Activated naive CD4-positive, alpha-beta T cell treated with anti-CD3 and anti-CD28 coated beads for 36 hours (primary cell): ENCODE data around the gene CYB5D1. TPM values are rescaled to one million over a fixed set of nuclear protein-coding genes. Genes with fewer than 3 reads are reported as not detected.
A peak's percentile ranks its signal among the peaks of the same experiment; 100 is the strongest.

ENCODE experiments used
- CTCF ChIA-PET: fragments of 350-600 bp; sonication (Branson Sonifier 250); formaldehyde crosslinking; loops from one replicate; lab custom pipeline; 2021; ENCODE audit warnings: antibody characterized with exemption; lab: Charles Lee
- DNase-seq: peaks from one replicate; pipeline ENCODE4 v3.0.0-alpha.2; 2020
- H3K27ac Mint-ChIP-seq: one replicate; pipeline ENCODE4 v1.8.0; 2021; ENCODE audit warnings: mild to moderate bottlenecking, mixed read lengths
- H3K27me3 Mint-ChIP-seq: one replicate; pipeline ENCODE4 v1.8.0; 2021; ENCODE audit warnings: low read depth, mixed read lengths
- H3K36me3 Mint-ChIP-seq: one replicate; pipeline ENCODE4 v1.8.0; 2021; ENCODE audit warnings: low read depth, mixed read lengths
- H3K4me1 Mint-ChIP-seq: one replicate; pipeline ENCODE4 v1.8.0; 2021; ENCODE audit warnings: low read depth, mixed read lengths
- H3K4me3 Mint-ChIP-seq: one replicate; pipeline ENCODE4 v1.8.0; 2021; ENCODE audit warnings: mild to moderate bottlenecking, moderate library complexity, mixed read lengths
- H3K9me3 Mint-ChIP-seq: one replicate; pipeline ENCODE4 v1.8.0; 2021; ENCODE audit warnings: mixed read lengths
- intact Hi-C: fragments of 100-400 bp; cut with micrococcal nuclease; formaldehyde crosslinking; loops from one replicate; pipeline ENCODE4 v1.15.1; 2023
- total RNA-seq, 2 experiments: library from RNA; stranded (reverse); gene quantifications; one replicate each; pipeline ENCODE4 v1.2.3, GENCODE V29; 2021

CYB5D1 gene
- total RNA-seq, 2 experiments from 2014 or later: 6.1 to 6.5 TPM

- CTCF ChIA-PET: interaction anchor here (1.4 kb wide), 1 partner anchor 15 kb away, joined by 3 read pairs; no protein-coding TSS in a partner anchor
- intact Hi-C loops: no loop called here
Observed at GRCh38 chr17:7903154-7904103, 45.6 kb downstream of the CYB5D1 start.

DNA sequence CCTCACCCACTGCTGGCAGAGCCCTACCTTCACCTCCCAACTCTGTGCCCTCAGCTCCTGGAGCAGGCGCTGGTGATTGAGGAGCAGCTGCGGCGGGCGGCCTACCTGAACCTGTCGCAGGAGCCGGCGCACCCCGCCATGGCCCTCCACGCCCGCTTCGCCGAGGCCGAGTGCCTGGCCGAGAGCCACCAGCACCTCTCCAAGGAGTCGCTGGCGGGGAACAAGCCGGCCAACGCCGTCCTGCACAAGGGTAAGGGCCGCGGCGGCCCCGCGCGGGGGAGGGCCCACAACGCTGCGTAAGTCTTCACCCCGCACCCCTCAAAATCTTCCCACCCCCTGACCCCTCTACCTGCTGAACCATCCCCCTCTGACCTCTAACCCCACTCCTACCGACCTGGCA is 51.3 kb downstream of the CYB5D1 start:
- CTCF ChIA-PET: no interaction called here
- H3K27ac Mint-ChIP-seq: no peak overlapping the region

More at GRCh38 chr17:7903154-7904103, 45.6 kb downstream of the CYB5D1 start:
- Mint-ChIP-seq H3K27ac (no peak overlapping the region), H3K4me3 (no peak overlapping the region), H3K9me3 (no peaks in the 10 kb centered on the region), H3K27me3 (no peaks in the 10 kb centered on the region), H3K36me3 (peaks cover 66% of the 10 kb centered on the region), H3K4me1 (no peaks in the 10 kb centered on the region)
- no peak for DNase-seq

GRCh38 chr17:7910281-7910680 is 52.5 kb downstream of the CYB5D1 start:
- Mint-ChIP-seq H3K4me1 (peaks cover 19% of the 10 kb centered on the region), H3K4me3 (no peak overlapping the region), H3K36me3 (peaks cover 33% of the 10 kb centered on the region), H3K27ac (peak overlapping the region; percentile 11), H3K9me3 (no peaks in the 10 kb centered on the region), H3K27me3 (no peaks in the 10 kb centered on the region)
- DNase-seq: no peak
- CTCF ChIA-PET: interaction anchor here (0.6 to 0.8 kb wide), 2 partner anchors 39 to 78 kb away, joined by 3 read pairs; no protein-coding TSS in a partner anchor
- intact Hi-C loops: no loop called here

More for the DNA sequence above, 51.3 kb downstream of the CYB5D1 start:
- Mint-ChIP-seq H3K4me1 (peaks cover 9% of the 10 kb centered on the region), H3K36me3 (peaks cover 45% of the 10 kb centered on the region), H3K9me3 (no peaks in the 10 kb centered on the region), H3K27me3 (no peaks in the 10 kb centered on the region), H3K4me3 (no peak overlapping the region)
- intact Hi-C loops: no loop called here
- no peak for DNase-seq

DNA sequence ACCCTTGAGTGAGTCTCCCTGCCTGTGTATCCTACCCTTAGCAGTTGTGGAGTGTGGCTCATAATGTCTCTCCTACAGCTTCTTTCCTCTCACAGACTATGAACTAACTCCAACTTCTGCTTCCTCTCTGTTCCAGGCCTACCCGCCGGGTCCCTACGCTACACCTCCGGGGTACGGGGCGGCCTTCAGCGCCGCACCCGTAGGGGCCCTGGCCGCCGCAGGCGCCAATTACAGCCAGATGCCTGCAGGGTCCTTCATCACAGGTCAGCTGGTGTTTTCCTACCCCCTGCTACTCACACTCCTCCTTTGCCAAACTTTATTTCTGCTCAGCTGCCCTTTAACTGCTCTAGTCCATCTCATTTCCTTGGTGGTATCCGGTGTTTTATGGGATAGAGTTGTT is 52.9 kb downstream of the CYB5D1 start:
- intact Hi-C loops: no loop called here
- H3K27me3 Mint-ChIP-seq: no peaks in the 10 kb centered on the region
- H3K27ac Mint-ChIP-seq: peak overlapping the region; percentile 38
- CTCF ChIA-PET: interaction anchor here (0.6 to 0.8 kb wide), 2 partner anchors 40 to 78 kb away, joined by 3 read pairs; no protein-coding TSS in a partner anchor
- no peak for DNase-seq
- peaks cover 31% of the 10 kb centered on the region for H3K36me3 Mint-ChIP-seq
- H3K4me3 Mint-ChIP-seq: no peak overlapping the region
- H3K4me1 Mint-ChIP-seq: peaks cover 23% of the 10 kb centered on the region
- H3K9me3 Mint-ChIP-seq: no peaks in the 10 kb centered on the region

DNA sequence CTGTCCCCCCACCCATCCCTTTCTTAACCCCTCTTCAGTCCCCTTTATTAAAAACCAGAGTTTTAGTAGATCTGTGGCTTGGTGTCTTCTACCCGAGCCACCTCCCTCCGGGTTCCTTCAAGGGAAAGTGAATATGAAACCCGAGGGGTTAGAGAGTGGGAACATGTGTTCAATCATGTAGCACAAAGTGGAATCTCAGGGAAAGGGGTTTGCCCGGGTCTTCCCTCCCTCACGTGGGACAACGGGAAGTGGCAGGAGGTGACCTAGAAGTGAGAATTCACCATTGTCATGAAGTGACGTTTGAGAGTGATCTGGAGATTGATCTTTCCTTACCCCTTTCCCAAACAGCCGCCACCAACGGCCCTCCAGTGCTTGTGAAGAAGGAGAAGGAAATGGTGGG is 53.3 kb downstream of the CYB5D1 start:
- H3K27me3 Mint-ChIP-seq: no peaks in the 10 kb centered on the region
- H3K27ac Mint-ChIP-seq: peak overlapping the region; percentile 38
- intact Hi-C loops: no loop called here
- H3K36me3 Mint-ChIP-seq: peaks cover 31% of the 10 kb centered on the region
- H3K9me3 Mint-ChIP-seq: no peaks in the 10 kb centered on the region
- peaks cover 23% of the 10 kb centered on the region for H3K4me1 Mint-ChIP-seq
- no peak overlapping the region for H3K4me3 Mint-ChIP-seq
- CTCF ChIA-PET: no interaction called here
- DNase-seq: no peak

Other genes with a start within 250 kb of the CYB5D1 start
- gene FXR2, start 243.1 kb upstream of the CYB5D1 start, total RNA-seq: 10 to 100 TPM; 29.7 to 36.8 TPM
- 10 to 100 TPM; 14.3 to 16.9 TPM for gene SAT2, start 230.2 kb upstream of the CYB5D1 start, total RNA-seq
- not detected for gene SHBG, start 227.9 kb upstream of the CYB5D1 start, total RNA-seq
- under 1 TPM; 0.14 to 0.30 TPM for gene ATP1B2, start 207.1 kb upstream of the CYB5D1 start, total RNA-seq
- 100 to 1,000 TPM; 148 to 149 TPM for gene TP53, start 170.5 kb upstream of the CYB5D1 start, total RNA-seq
- 10 to 100 TPM; 13.7 to 14.7 TPM for gene WRAP53, start 169.5 kb upstream of the CYB5D1 start, total RNA-seq
- gene EFNB3, start 152.8 kb upstream of the CYB5D1 start, total RNA-seq: not detected
- gene DNAH2, start 140.3 kb upstream of the CYB5D1 start, total RNA-seq: not detected
- gene KDM6B, start 23.8 kb upstream of the CYB5D1 start, total RNA-seq: 10 to 100 TPM; 22.7 to 24.1 TPM
- 1 to 10 TPM; 1.2 to 1.5 TPM for gene TMEM88, start 2.9 kb upstream of the CYB5D1 start, total RNA-seq
- 10 to 100 TPM; 75.0 to 75.3 TPM for gene NAA38, start 444 bp upstream of the CYB5D1 start, total RNA-seq
- 100 to 1,000 TPM; 180 to 185 TPM for gene CHD3, start 30.8 kb downstream of the CYB5D1 start, total RNA-seq
- gene RNF227, start 58.3 kb downstream of the CYB5D1 start, total RNA-seq: 1 to 10 TPM; 3.1 to 3.8 TPM
- 1 to 10 TPM; 2.2 TPM for gene KCNAB3, start 71.9 kb downstream of the CYB5D1 start, total RNA-seq
- 100 to 1,000 TPM; 162 to 172 TPM for gene TRAPPC1, start 73.9 kb downstream of the CYB5D1 start, total RNA-seq
- gene CNTROB, start 74.2 kb downstream of the CYB5D1 start, total RNA-seq: 10 to 100 TPM; 49.3 to 56.3 TPM
- not detected for gene GUCY2D, start 144.6 kb downstream of the CYB5D1 start, total RNA-seq
- gene ALOX15B, start 181.1 kb downstream of the CYB5D1 start, total RNA-seq: not detected
- gene ALOX12B, start 229.7 kb downstream of the CYB5D1 start, total RNA-seq: 1 to 10 TPM; 2.0 to 2.1 TPM